Endothelial cell of umbilical vein (primary cell): ENCODE results near the gene GRID1. TPM values are rescaled to one million over a fixed set of nuclear protein-coding genes. Genes with fewer than 3 reads are reported as not detected.

Experiments used
- BruUV-seq: library from RNA; stranded (reverse); fragments of 400-500 nt; replicated peaks from 2 replicates; lab custom pipeline; 2021; lab: Mats Ljungman, UMichigan
- CTCF ChIA-PET: fragments of 300-600, 350-600 bp; sonication (Branson Sonifier 250); formaldehyde crosslinking; loops from one replicate; lab custom pipeline; 2021; ENCODE audit warnings: antibody characterized with exemption, inconsistent platforms; lab: Charles Lee
- POLR2A ChIA-PET: fragments of 300-600, 350-600 bp; sonication (Branson Sonifier 250); formaldehyde crosslinking; loops from one replicate; lab custom pipeline; 2021; ENCODE audit warnings: antibody characterized with exemption, inconsistent platforms; lab: Charles Lee
- DNase-seq: peaks from one replicate; pipeline ENCODE4 v3.0.0-alpha.2; 2011; ENCODE audit warnings: low read depth, low spot score
- FAIRE-seq: peaks from 2 replicates; lab custom pipeline; 2011; peaks lifted over from hg19 to GRCh38; lab: Jason Lieb, UNC
- H2AFZ ChIP-seq: 2 replicates; pipeline ENCODE4 v1.6.0; 2012; ENCODE audit warnings: low read depth, low read length, control low read depth, inconsistent platforms
- H3K27ac ChIP-seq: 2 replicates; pipeline ENCODE4 v1.5.1; 2011; ENCODE audit warnings: low read depth, mild to moderate bottlenecking, control low read depth, low read length, moderate library complexity; ENCODE audit not compliant: insufficient read depth
- H3K27me3 ChIP-seq, 2 experiments: 2 replicates each; pipeline versions ENCODE4 v1.6.0 to v1.6.1; 2011; ENCODE audit warnings: low read length in 2 of 2, mixed read lengths in 1 of 2; ENCODE audit not compliant: control insufficient read depth in 2 of 2, insufficient read depth in 2 of 2
- H3K36me3 ChIP-seq, 2 experiments: 2 replicates in 1 of 2; 3 replicates in 1 of 2; pipeline ENCODE4 v1.5.1; 2011; ENCODE audit warnings: low read length in 2 of 2, mild to moderate bottlenecking in 1 of 2, moderate library complexity in 1 of 2; ENCODE audit not compliant: control insufficient read depth in 2 of 2, insufficient read depth in 2 of 2; ENCODE audit errors: extremely low read depth in 1 of 2
- H3K4me1 ChIP-seq: 3 replicates; pipeline ENCODE4 v1.5.1; 2011; ENCODE audit warnings: mild to moderate bottlenecking, low read length; ENCODE audit not compliant: control insufficient read depth, insufficient read depth; ENCODE audit errors: extremely low read depth
- H3K4me2 ChIP-seq: 2 replicates; pipeline ENCODE4 v1.6.1; 2011; ENCODE audit warnings: low read length, control low read depth, mixed read lengths; ENCODE audit not compliant: insufficient read depth
- H3K4me3 ChIP-seq, 3 experiments: fragments of 200-600 bp in 1 of 3; sonication (generic), shearing (Covaris generic) in 1 of 3; replicated peaks in 1 of 3; 2 replicates each; pipeline ENCODE4 v1.5.1; 2011 to 2016; ENCODE audit warnings: control low read depth in 3 of 3, low read length in 3 of 3, mild to moderate bottlenecking in 2 of 3, inconsistent platforms in 1 of 3, low read depth in 1 of 3, moderate library complexity in 1 of 3; ENCODE audit not compliant: insufficient read depth in 1 of 3
- H3K79me2 ChIP-seq: 2 replicates; pipeline ENCODE4 v1.6.0; 2012; ENCODE audit warnings: low read length, inconsistent platforms; ENCODE audit not compliant: control insufficient read depth, insufficient read depth
- H3K9ac ChIP-seq: replicated peaks from 2 replicates; pipeline ENCODE3; 2011; ENCODE audit warnings: low read length, control low read depth; ENCODE audit not compliant: insufficient read depth; ENCODE audit errors: extremely low read depth
- H3K9me1 ChIP-seq: replicated peaks from 3 replicates; pipeline ENCODE4 v1.6.0; 2011; ENCODE audit warnings: mild to moderate bottlenecking, low read length; ENCODE audit not compliant: control insufficient read depth, insufficient read depth; ENCODE audit errors: extremely low read depth
- H3K9me3 ChIP-seq: replicated peaks from 2 replicates; pipeline ENCODE4 v1.5.1; 2012; ENCODE audit warnings: low read length, inconsistent platforms; ENCODE audit not compliant: control insufficient read depth, insufficient read depth
- H4K20me1 ChIP-seq: replicated peaks from 2 replicates; pipeline ENCODE3; 2011; ENCODE audit warnings: mild to moderate bottlenecking, low read length; ENCODE audit not compliant: control insufficient read depth, insufficient read depth; ENCODE audit errors: extremely low read depth
- CTCF ChIP-seq, 2 donors: IDR thresholded peaks; 1 replicate in 1 of 2; 2 replicates in 1 of 2; pipeline ENCODE4 v1.5.1; 2011; ENCODE audit warnings: low read length in 2 of 2, mild to moderate bottlenecking in 2 of 2, moderate library complexity in 2 of 2, control low read depth in 1 of 2, inconsistent platforms in 1 of 2, low read depth in 1 of 2; ENCODE audit not compliant: insufficient read depth in 1 of 2; ENCODE audit errors: extremely low read depth in 1 of 2
- EZH2 ChIP-seq: IDR thresholded peaks from 2 replicates; pipeline ENCODE4 v1.6.1; 2012; ENCODE audit warnings: borderline replicate concordance, low read depth, mild to moderate bottlenecking, moderate library complexity, low read length, inconsistent platforms; ENCODE audit not compliant: severe bottlenecking
- FOS ChIP-seq: IDR thresholded peaks from 2 replicates; pipeline ENCODE4 v1.6.1; 2011; ENCODE audit warnings: mild to moderate bottlenecking, low read length, moderate library complexity, borderline replicate concordance; ENCODE audit not compliant: insufficient read depth
- GATA2 ChIP-seq: IDR thresholded peaks from 2 replicates; pipeline ENCODE4 v1.7.0; 2011; ENCODE audit warnings: low read depth, mild to moderate bottlenecking, moderate library complexity, mixed read lengths, low read length; ENCODE audit not compliant: insufficient read length, insufficient read depth
- JUN ChIP-seq: IDR thresholded peaks from 2 replicates; pipeline ENCODE4 v1.6.1; 2011; ENCODE audit warnings: borderline replicate concordance, low read depth; ENCODE audit not compliant: insufficient read length, insufficient read depth
- MAX ChIP-seq: IDR thresholded peaks from 2 replicates; pipeline ENCODE4 v1.6.1; 2011; ENCODE audit not compliant: insufficient read depth, insufficient read length
- MYC ChIP-seq: IDR thresholded peaks from one replicate; pipeline ENCODE4 v1.6.1; 2011; ENCODE audit warnings: mild to moderate bottlenecking, low read depth, low read length
- POLR2A ChIP-seq: IDR thresholded peaks from 2 replicates; pipeline ENCODE4 v1.6.1; 2012; ENCODE audit warnings: low read depth, mild to moderate bottlenecking, control low read depth, low read length
- POLR2AphosphoS5 ChIP-seq: IDR thresholded peaks from 2 replicates; pipeline ENCODE4 v1.6.1; 2012; ENCODE audit warnings: low read depth, mild to moderate bottlenecking, control low read depth, low read length, moderate library complexity; ENCODE audit not compliant: insufficient read depth
- dilution Hi-C: fragments of 300-500 bp; cut with MboI; formaldehyde crosslinking; loops from one replicate; pipeline ENCODE4 v1.15.0; 2019; ENCODE audit warnings: low sequenced_read_pairs; ENCODE audit not compliant: extremely low pct_ligation_motif_present
- intact Hi-C: fragments of 100-400 bp; cut with micrococcal nuclease; formaldehyde crosslinking; loops from one replicate; pipeline ENCODE4 v1.10.0; 2022
- polyA plus RNA-seq, 4 experiments: library from polyadenylated mRNA; depleted of rRNA in 3 of 4; stranded (reverse) in 3 of 4; unstranded in 1 of 4; fragments of >200 nt; gene quantifications; 2 replicates each; pipeline versions ENCODE4 v1.2.1 to v1.2.3, GENCODE V29; 2011 to 2012; ENCODE audit warnings: missing spikeins in 1 of 4
- total RNA-seq: library from RNA; stranded (reverse); gene quantifications from 2 replicates; pipeline ENCODE4 v1.2.3, GENCODE V29; 2021

GRID1 gene
- total and polyA plus RNA-seq, 2 donors (not counting 3 experiments of a cell fraction or from before 2014, with no cell fraction given), result not detected

DNA sequence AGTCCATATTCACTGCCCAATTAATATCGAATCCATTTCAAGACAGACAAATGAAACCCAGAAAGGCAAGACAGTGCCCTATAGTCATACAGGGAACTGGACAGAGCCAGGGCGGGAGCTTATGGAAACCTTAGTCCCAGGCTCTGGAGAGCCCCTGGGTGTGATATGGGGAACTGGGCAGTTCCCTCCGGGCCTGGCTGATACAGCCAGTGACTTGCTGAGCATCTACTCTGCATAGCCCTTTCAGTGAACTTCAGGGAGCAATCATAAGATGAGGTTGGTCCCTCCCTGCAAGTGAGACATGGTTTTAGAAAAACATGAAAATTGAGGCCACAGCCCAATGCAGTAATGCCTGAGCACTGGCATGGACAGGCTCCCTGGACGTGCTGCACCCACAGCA is 241.9 kb downstream of the GRID1 start:
- H3K4me2 ChIP-seq, result no peak overlapping the region
- no peaks in the 10 kb centered on the region for H3K36me3 ChIP-seq
- peaks cover 2% of the 10 kb centered on the region for H3K9me3 ChIP-seq
- dilution Hi-C loops, result no loop called here
- ChIA-PET CTCF (no interaction called here), POLR2A (no interaction called here)
- H3K27ac ChIP-seq, result no peak overlapping the region
- no peaks in the 10 kb centered on the region for H3K9me1 ChIP-seq
- H3K4me1 ChIP-seq, result no peaks in the 10 kb centered on the region
- FAIRE-seq (no peak), DNase-seq (no peak)
- TF ChIP-seq MYC (no peak), FOS (no peak), MAX (no peak), POLR2AphosphoS5 (no peak), POLR2A (no peak), EZH2 (no peak), GATA2 (no peak)
- H2AFZ ChIP-seq, result no peak overlapping the region
- intact Hi-C loops, result no loop called here
- H3K9ac ChIP-seq, result no peak overlapping the region
- no peak overlapping the region for H3K4me3 ChIP-seq
- no peaks in the 10 kb centered on the region for H3K79me2 ChIP-seq
- H4K20me1 ChIP-seq, result no peaks in the 10 kb centered on the region
- no TSS peak for BruUV-seq
- H3K27me3 ChIP-seq, result no peaks in the 10 kb centered on the region

GRCh38 chr10:86123715-86124114 is 242.9 kb downstream of the GRID1 start:
- no peaks in the 10 kb centered on the region for H4K20me1 ChIP-seq
- no peak overlapping the region for H3K4me2 ChIP-seq
- intact Hi-C loops (no loop called here), dilution Hi-C loops (no loop called here)
- no peaks in the 10 kb centered on the region for H3K79me2 ChIP-seq
- H2AFZ ChIP-seq, result no peak overlapping the region
- no peaks in the 10 kb centered on the region for H3K4me1 ChIP-seq
- POLR2A ChIA-PET, result no interaction called here
- no peak overlapping the region for H3K27ac ChIP-seq
- H3K27me3 ChIP-seq, result no peaks in the 10 kb centered on the region
- H3K9ac ChIP-seq, result no peak overlapping the region
- TF ChIP-seq CTCF (IDR thresholded peaks at IDR 0.05; ENCODE audit: extremely low read depth in 1 of 2, insufficient read depth in 1 of 2, low read depth in 1 of 2, low read length in 2 of 2) (no peak), MAX (no peak), JUN (no peak), POLR2AphosphoS5 (no peak), FOS (no peak), MYC (no peak), GATA2 (no peak), EZH2 (no peak), POLR2A (no peak)
- FAIRE-seq (no peak), DNase-seq (no peak)
- no peak overlapping the region for H3K4me3 ChIP-seq
- no peaks in the 10 kb centered on the region for H3K9me1 ChIP-seq
- peaks cover 2% of the 10 kb centered on the region for H3K9me3 ChIP-seq
- CTCF ChIA-PET, result no interaction called here
- no peaks in the 10 kb centered on the region for H3K36me3 ChIP-seq
- BruUV-seq, result no TSS peak
